K562 (cell line): ENCODE measurements around the gene DOK3. TPM values are rescaled to one million over a fixed set of nuclear protein-coding genes. Genes with fewer than 3 reads are reported as not detected.

ENCODE experiments used
- CREB1 ChIP-seq, 2 experiments: sonication (generic) in 1 of 2; formaldehyde crosslinking in 1 of 2; IDR thresholded peaks; 2 replicates each; pipeline versions ENCODE4 v1.6.1 to v1.8.0; 2012 to 2022; ENCODE audit warnings: inconsistent platforms in 1 of 2, mild to moderate bottlenecking in 1 of 2, missing genetic modification reagents in 1 of 2, moderate library complexity in 1 of 2
- GABPA ChIP-seq: fragments of 200-800 bp; sonication (Bioruptor generic); conservative IDR thresholded peaks from 2 replicates; pipeline ENCODE4 v1.6.1; 2016; ENCODE audit warnings: low read depth, missing genetic modification characterization, missing compliant biosample characterization
- HNRNPL ChIP-seq: fragments of 200-400 bp; formaldehyde crosslinking; IDR thresholded peaks from 2 replicates; pipeline ENCODE4 v1.6.1; 2017; ENCODE audit warnings: low read depth, mild to moderate bottlenecking, low read length
- KAT7 ChIP-seq: sonication (generic); formaldehyde crosslinking; IDR thresholded peaks from 2 replicates; pipeline ENCODE4 v1.8.0; 2022; ENCODE audit warnings: missing genetic modification reagents, mild to moderate bottlenecking, borderline replicate concordance
- MXI1 ChIP-seq: IDR thresholded peaks from 2 replicates; pipeline ENCODE4 v1.6.1; 2011; ENCODE audit warnings: low read depth, mild to moderate bottlenecking, improper control_type of control experiment, low read length
- PHF8 ChIP-seq: fragments of 200-600 bp; sonication (generic); IDR thresholded peaks from 2 replicates; pipeline ENCODE4 v1.6.1; 2012; ENCODE audit warnings: mixed run types, mild to moderate bottlenecking, inconsistent platforms, low read length, moderate library complexity, borderline replicate concordance
- PML ChIP-seq: IDR thresholded peaks from 2 replicates; pipeline ENCODE4 v1.6.1; 2012; ENCODE audit warnings: low read length, inconsistent platforms
- ZBTB17 ChIP-seq: fragments of 450-650 bp; formaldehyde crosslinking; IDR thresholded peaks from 2 replicates; pipeline ENCODE4 v1.4.0; 2020; ENCODE audit warnings: mild to moderate bottlenecking
- ZEB2 ChIP-seq: fragments of 450-650 bp; IDR thresholded peaks from 2 replicates; pipeline ENCODE4 v1.6.1; 2016
- ZNF212 ChIP-seq: fragments of 450-650 bp; formaldehyde crosslinking; IDR thresholded peaks from 2 replicates; pipeline ENCODE4 v1.4.0; 2020; ENCODE audit warnings: mild to moderate bottlenecking
- ZNF282 ChIP-seq: sonication (generic); formaldehyde crosslinking; IDR thresholded peaks from 2 replicates; pipeline ENCODE4 v1.8.1; 2023; ENCODE audit warnings: missing genetic modification reagents
- ZNF583 ChIP-seq: fragments of 250-450 bp; sonication (Bioruptor Pico); IDR thresholded peaks from 2 replicates; pipeline ENCODE4 v1.4.0; 2020
- ZNF644 ChIP-seq: fragments of 200-800 bp; sonication (Bioruptor generic); IDR thresholded peaks from 2 replicates; pipeline ENCODE4 v1.6.1; 2016; ENCODE audit warnings: low read depth, missing genetic modification characterization, missing compliant biosample characterization
- polyA plus RNA-seq, 8 experiments: library from polyadenylated mRNA; depleted of rRNA in 4 of 8; stranded (reverse) in 5 of 8; unstranded in 3 of 8; fragments of >200 nt; fragmentation: Nextera tagmentation in 2 of 8; fragmentation: Illumina TruSeq in 1 of 8; extraction: Ambion mirVana in 2 of 8; extraction: Trizol in 1 of 8; gene quantifications; 2 replicates each; pipeline versions ENCODE4 v1.2.1 to v1.2.3, GENCODE V29; 2011 to 2014; ENCODE audit warnings: inconsistent platforms in 1 of 8, missing spikeins in 1 of 8
- total RNA-seq, 7 experiments: library from RNA; depleted of rRNA in 6 of 7; stranded (reverse); fragments of >200 nt in 6 of 7; fragmentation: Illumina TruSeq in 2 of 7; extraction: Trizol in 2 of 7; gene quantifications; 2 replicates each; pipeline versions ENCODE4 v1.2.1 to v1.2.3, GENCODE V29; 2011 to 2021; ENCODE audit warnings: low replicate concordance in 1 of 7
- TF ChIP-seq, protein P1 (sequence below), 2 experiments: fragments of 450-650 bp; formaldehyde crosslinking in 1 of 2; IDR thresholded peaks; 2 replicates each; pipeline versions ENCODE4 v1.4.0 to v1.6.1; 2014 to 2020; ENCODE audit warnings: mild to moderate bottlenecking in 2 of 2, borderline replicate concordance in 1 of 2, low read depth in 1 of 2
- TF ChIP-seq, protein P2 (sequence below), 2 experiments: fragments of 250-450 bp in 1 of 2; fragments of 450-650 bp in 1 of 2; sonication (Bioruptor Pico) in 1 of 2; IDR thresholded peaks; 2 replicates each; pipeline versions ENCODE4 v1.6.1 to v1.8.0; 2016 to 2021; ENCODE audit warnings: mild to moderate bottlenecking in 2 of 2, moderate library complexity in 2 of 2, missing compliant biosample characterization in 1 of 2, missing genetic modification characterization in 1 of 2
- TF ChIP-seq, protein P3 (sequence below): IDR thresholded peaks from 2 replicates; pipeline ENCODE4 v1.6.1; 2011; ENCODE audit warnings: borderline replicate concordance, low read depth, mild to moderate bottlenecking, moderate library complexity, low read length; ENCODE audit not compliant: insufficient read depth, poor library complexity, severe bottlenecking

Gene DOK3
- total and polyA plus RNA-seq, 9 of the 15 experiments (the other 6 are each of a cell fraction or from before 2014, with no cell fraction given): 1.3 to 23.0 (median 8.0) TPM

DNA sequence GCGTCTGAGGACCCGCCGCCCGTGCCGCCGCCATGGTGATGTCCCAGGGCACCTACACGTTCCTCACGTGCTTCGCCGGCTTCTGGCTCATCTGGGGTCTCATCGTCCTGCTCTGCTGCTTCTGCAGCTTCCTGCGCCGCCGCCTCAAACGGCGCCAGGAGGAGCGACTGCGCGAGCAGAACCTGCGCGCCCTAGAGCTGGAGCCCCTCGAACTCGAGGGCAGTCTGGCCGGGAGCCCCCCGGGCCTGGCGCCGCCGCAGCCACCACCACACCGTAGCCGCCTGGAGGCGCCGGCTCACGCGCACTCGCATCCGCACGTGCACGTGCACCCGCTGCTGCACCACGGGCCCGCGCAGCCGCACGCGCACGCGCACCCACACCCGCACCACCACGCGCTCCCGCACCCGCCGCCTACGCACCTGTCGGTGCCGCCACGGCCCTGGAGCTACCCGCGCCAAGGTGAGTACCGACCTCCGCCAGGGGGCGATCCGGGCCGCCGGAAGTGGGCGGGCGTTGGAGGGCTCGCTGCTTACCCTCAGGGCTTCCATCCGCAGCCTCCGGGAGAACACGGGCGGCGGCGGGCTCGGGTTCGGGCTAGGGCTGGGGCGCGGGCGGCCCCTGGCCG lies 54.5 kb downstream of the DOK3 start (continued):
- TF ChIP-seq, protein P1, sequence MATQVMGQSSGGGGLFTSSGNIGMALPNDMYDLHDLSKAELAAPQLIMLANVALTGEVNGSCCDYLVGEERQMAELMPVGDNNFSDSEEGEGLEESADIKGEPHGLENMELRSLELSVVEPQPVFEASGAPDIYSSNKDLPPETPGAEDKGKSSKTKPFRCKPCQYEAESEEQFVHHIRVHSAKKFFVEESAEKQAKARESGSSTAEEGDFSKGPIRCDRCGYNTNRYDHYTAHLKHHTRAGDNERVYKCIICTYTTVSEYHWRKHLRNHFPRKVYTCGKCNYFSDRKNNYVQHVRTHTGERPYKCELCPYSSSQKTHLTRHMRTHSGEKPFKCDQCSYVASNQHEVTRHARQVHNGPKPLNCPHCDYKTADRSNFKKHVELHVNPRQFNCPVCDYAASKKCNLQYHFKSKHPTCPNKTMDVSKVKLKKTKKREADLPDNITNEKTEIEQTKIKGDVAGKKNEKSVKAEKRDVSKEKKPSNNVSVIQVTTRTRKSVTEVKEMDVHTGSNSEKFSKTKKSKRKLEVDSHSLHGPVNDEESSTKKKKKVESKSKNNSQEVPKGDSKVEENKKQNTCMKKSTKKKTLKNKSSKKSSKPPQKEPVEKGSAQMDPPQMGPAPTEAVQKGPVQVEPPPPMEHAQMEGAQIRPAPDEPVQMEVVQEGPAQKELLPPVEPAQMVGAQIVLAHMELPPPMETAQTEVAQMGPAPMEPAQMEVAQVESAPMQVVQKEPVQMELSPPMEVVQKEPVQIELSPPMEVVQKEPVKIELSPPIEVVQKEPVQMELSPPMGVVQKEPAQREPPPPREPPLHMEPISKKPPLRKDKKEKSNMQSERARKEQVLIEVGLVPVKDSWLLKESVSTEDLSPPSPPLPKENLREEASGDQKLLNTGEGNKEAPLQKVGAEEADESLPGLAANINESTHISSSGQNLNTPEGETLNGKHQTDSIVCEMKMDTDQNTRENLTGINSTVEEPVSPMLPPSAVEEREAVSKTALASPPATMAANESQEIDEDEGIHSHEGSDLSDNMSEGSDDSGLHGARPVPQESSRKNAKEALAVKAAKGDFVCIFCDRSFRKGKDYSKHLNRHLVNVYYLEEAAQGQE (IDR thresholded peaks at IDR 0.05; ENCODE audit: borderline replicate concordance): peak; percentile 54
- TF ChIP-seq, protein P1 (CRISPR knock-in tag; IDR thresholded peaks at IDR 0.05; ENCODE audit: low read depth): no peak; the same call in none of the 2 replicates
- peak; percentile 49; the same call in 1 of the 2 replicates for TF ChIP-seq MXI1
- TF ChIP-seq ZBTB17 (CRISPR knock-in tag): 0 out of 2 replicates have a peak, but pooled peaks have one; percentile 32
- TF ChIP-seq ZNF212: no peak
- TF ChIP-seq, protein P2, sequence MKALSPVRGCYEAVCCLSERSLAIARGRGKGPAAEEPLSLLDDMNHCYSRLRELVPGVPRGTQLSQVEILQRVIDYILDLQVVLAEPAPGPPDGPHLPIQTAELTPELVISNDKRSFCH (CRISPR knock-in tag; IDR thresholded peaks at IDR 0.05): no peak
- TF ChIP-seq, protein P2 (tag; IDR thresholded peaks at IDR 0.05): peak; percentile 67; the same call in 1 of the 2 replicates
- TF ChIP-seq, protein P3, sequence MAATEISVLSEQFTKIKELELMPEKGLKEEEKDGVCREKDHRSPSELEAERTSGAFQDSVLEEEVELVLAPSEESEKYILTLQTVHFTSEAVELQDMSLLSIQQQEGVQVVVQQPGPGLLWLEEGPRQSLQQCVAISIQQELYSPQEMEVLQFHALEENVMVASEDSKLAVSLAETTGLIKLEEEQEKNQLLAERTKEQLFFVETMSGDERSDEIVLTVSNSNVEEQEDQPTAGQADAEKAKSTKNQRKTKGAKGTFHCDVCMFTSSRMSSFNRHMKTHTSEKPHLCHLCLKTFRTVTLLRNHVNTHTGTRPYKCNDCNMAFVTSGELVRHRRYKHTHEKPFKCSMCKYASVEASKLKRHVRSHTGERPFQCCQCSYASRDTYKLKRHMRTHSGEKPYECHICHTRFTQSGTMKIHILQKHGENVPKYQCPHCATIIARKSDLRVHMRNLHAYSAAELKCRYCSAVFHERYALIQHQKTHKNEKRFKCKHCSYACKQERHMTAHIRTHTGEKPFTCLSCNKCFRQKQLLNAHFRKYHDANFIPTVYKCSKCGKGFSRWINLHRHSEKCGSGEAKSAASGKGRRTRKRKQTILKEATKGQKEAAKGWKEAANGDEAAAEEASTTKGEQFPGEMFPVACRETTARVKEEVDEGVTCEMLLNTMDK: peak; percentile 99
- TF ChIP-seq GABPA: peak; percentile 90
- peak; percentile 92 for TF ChIP-seq ZEB2
- peak; percentile 62; the same call in 1 of the 2 replicates for TF ChIP-seq PHF8
- TF ChIP-seq HNRNPL: peak; percentile 83
- 0 out of 2 replicates have a peak, but pooled peaks have one; percentile 29 for TF ChIP-seq KAT7 (CRISPR knock-in tag)
- TF ChIP-seq PML: 0 out of 2 replicates have a peak, but pooled peaks have one; percentile 26
- TF ChIP-seq ZNF583 (CRISPR knock-in tag): peak; percentile 72
- TF ChIP-seq CREB1 (IDR thresholded peaks at IDR 0.05): peak; percentile 61
- TF ChIP-seq CREB1 (CRISPR knock-in tag; IDR thresholded peaks at IDR 0.05): no peak
- TF ChIP-seq ZNF282 (CRISPR knock-in tag): peak; percentile 98
- TF ChIP-seq ZNF644 (tag): peak; percentile 57; the same call in 1 of the 2 replicates
